ENCODE results near the gene KSR1. TPM values are rescaled to one million over a fixed set of nuclear protein-coding genes. Genes with fewer than 3 reads are reported as not detected.
A peak's percentile ranks its signal among the peaks of the same experiment; 100 is the strongest.

KSR1 gene
- total and polyA plus RNA-seq, 2 donors, result 22.7 to 27.3 TPM

GRCh38 chr17:27555339-27555738 is 99.1 kb downstream of the KSR1 start:
- Histone ChIP-seq H3K4me1 (ENCODE audit: insufficient read depth) (no peaks in the 10 kb centered on the region), H3K36me3 (ENCODE audit: insufficient read depth) (no peaks in the 10 kb centered on the region), H3K27ac (ENCODE audit: low read depth) (no peak overlapping the region), H3K4me3 (ENCODE audit: low read depth, low read length) (no peak overlapping the region)
- 85% methylated on average over 5 of the region's 5 CpGs for WGBS
- DNase-seq (ENCODE audit: extremely low spot score), result no peak

- H3K27ac ChIP-seq (ENCODE audit: low read depth), result no peak overlapping the region
- DNase-seq (ENCODE audit: extremely low spot score), result no peak
- H3K4me1 ChIP-seq (ENCODE audit: insufficient read depth), result no peaks in the 10 kb centered on the region
- WGBS, result 90% methylated on average over 5 of the region's 5 CpGs
- no peak overlapping the region for H3K4me3 ChIP-seq (ENCODE audit: low read depth, low read length)
- H3K36me3 ChIP-seq (ENCODE audit: insufficient read depth), result no peaks in the 10 kb centered on the region
Measured at GRCh38 chr17:27558341-27558740, 102.1 kb downstream of the KSR1 start.

- Histone ChIP-seq H3K4me3 (ENCODE audit: low read depth, low read length) (no peak overlapping the region), H3K27ac (ENCODE audit: low read depth) (no peak overlapping the region), H3K4me1 (ENCODE audit: insufficient read depth) (no peaks in the 10 kb centered on the region), H3K36me3 (ENCODE audit: insufficient read depth) (no peaks in the 10 kb centered on the region)
- 91% methylated on average over 12 of the region's 12 CpGs for WGBS
- DNase-seq (ENCODE audit: extremely low spot score), result no peak
Measured at GRCh38 chr17:27558842-27559505, 102.7 kb downstream of the KSR1 start.

GRCh38 chr17:27559506-27560481 is 103.5 kb downstream of the KSR1 start:
- H3K27ac ChIP-seq (ENCODE audit: low read depth), result no peak overlapping the region
- no peaks in the 10 kb centered on the region for H3K4me1 ChIP-seq (ENCODE audit: insufficient read depth)
- peak overlapping the region; percentile 1 for H3K4me3 ChIP-seq (ENCODE audit: low read depth, low read length)
- 29% methylated on average over 22 of the region's 22 CpGs for WGBS
- no peaks in the 10 kb centered on the region for H3K36me3 ChIP-seq (ENCODE audit: insufficient read depth)
- DNase-seq (ENCODE audit: extremely low spot score), result peak; percentile 90

DNA sequence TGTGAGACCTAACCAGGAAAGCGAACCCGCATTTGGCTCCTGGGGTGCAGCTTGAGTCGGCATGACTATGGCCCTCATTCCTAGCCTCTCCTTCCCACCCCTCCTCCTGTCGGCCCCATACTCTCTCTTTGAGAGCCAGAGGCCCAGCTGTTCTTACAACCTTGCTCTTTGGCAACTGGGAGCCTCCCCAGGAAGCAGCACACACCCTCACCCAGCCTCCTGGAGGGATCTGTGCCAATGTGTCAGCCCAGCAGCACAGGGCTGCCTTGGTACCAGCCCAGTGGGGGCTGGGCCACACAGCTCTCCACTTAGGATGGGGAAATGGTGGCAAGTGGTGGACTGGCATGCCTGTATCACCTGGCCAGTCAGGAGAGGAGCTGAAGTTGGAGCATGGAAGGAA is 104.4 kb downstream of the KSR1 start:
- H3K36me3 ChIP-seq (ENCODE audit: insufficient read depth), result no peaks in the 10 kb centered on the region
- 71% methylated on average over 4 of the region's 4 CpGs for WGBS
- no peaks in the 10 kb centered on the region for H3K4me1 ChIP-seq (ENCODE audit: insufficient read depth)
- H3K27ac ChIP-seq (ENCODE audit: low read depth), result no peak overlapping the region
- no peak for DNase-seq (ENCODE audit: extremely low spot score)
- H3K4me3 ChIP-seq (ENCODE audit: low read depth, low read length), result no peak overlapping the region

- Histone ChIP-seq H3K4me1 (ENCODE audit: insufficient read depth) (no peaks in the 10 kb centered on the region), H3K36me3 (ENCODE audit: insufficient read depth) (no peaks in the 10 kb centered on the region), H3K27ac (ENCODE audit: low read depth) (no peak overlapping the region), H3K4me3 (ENCODE audit: low read depth, low read length) (no peak overlapping the region)
- 89% methylated on average over 8 of the region's 8 CpGs for WGBS
- DNase-seq (ENCODE audit: extremely low spot score), result no peak
Measured at GRCh38 chr17:27562777-27563455, 106.7 kb downstream of the KSR1 start.

- DNase-seq (ENCODE audit: extremely low spot score), result no peak
- H3K36me3 ChIP-seq (ENCODE audit: insufficient read depth), result no peaks in the 10 kb centered on the region
- H3K4me3 ChIP-seq (ENCODE audit: low read depth, low read length), result no peak overlapping the region
- no peak overlapping the region for H3K27ac ChIP-seq (ENCODE audit: low read depth)
- WGBS, result 87% methylated on average over 7 of the region's 7 CpGs
- no peaks in the 10 kb centered on the region for H3K4me1 ChIP-seq (ENCODE audit: insufficient read depth)
Measured at GRCh38 chr17:27563532-27563931, 107.3 kb downstream of the KSR1 start.

DNA sequence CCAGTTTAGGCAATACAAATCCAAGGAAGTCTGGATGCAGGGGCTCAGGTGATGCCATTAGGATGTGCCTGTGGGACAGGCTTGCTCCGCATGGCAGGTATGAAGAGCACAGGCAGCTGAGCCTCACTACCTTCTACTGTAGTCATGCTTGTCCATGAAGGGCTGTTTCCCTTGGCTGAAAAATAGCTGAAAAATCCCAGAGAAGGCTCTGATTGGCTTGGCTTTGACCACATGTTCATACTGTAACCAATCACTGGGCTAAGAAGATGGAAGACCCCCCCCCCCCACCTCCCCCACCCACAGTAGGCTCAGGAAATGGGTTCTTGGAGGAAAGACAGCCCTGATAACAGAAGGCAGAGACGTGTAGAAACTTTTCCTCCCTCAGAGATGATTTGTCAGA is 108.2 kb downstream of the KSR1 start:
- no peak for DNase-seq (ENCODE audit: extremely low spot score)
- Histone ChIP-seq H3K4me1 (ENCODE audit: insufficient read depth) (no peaks in the 10 kb centered on the region), H3K27ac (ENCODE audit: low read depth) (no peak overlapping the region), H3K4me3 (ENCODE audit: low read depth, low read length) (no peak overlapping the region), H3K36me3 (ENCODE audit: insufficient read depth) (no peaks in the 10 kb centered on the region)
- 72% methylated on average over 2 of the region's 2 CpGs for WGBS

GRCh38 chr17:27565874-27566670 is 109.8 kb downstream of the KSR1 start:
- H3K4me3 ChIP-seq (ENCODE audit: low read depth, low read length), result no peak overlapping the region
- no peak overlapping the region for H3K27ac ChIP-seq (ENCODE audit: low read depth)
- WGBS, result 87% methylated on average over 11 of the region's 11 CpGs
- H3K4me1 ChIP-seq (ENCODE audit: insufficient read depth), result no peaks in the 10 kb centered on the region
- DNase-seq (ENCODE audit: extremely low spot score), result no peak
- H3K36me3 ChIP-seq (ENCODE audit: insufficient read depth), result no peaks in the 10 kb centered on the region

- no peak overlapping the region for H3K27ac ChIP-seq (ENCODE audit: low read depth)
Measured at GRCh38 chr17:27566671-27567562, 110.7 kb downstream of the KSR1 start.

GRCh38 chr17:27567563-27567859 is 111.3 kb downstream of the KSR1 start:
- no peaks in the 10 kb centered on the region for H3K36me3 ChIP-seq (ENCODE audit: insufficient read depth)
- H3K27ac ChIP-seq (ENCODE audit: low read depth), result no peak overlapping the region
- no peak for DNase-seq (ENCODE audit: extremely low spot score)
- H3K4me3 ChIP-seq (ENCODE audit: low read depth, low read length), result no peak overlapping the region
- 93% methylated on average over 5 of the region's 5 CpGs for WGBS
- no peaks in the 10 kb centered on the region for H3K4me1 ChIP-seq (ENCODE audit: insufficient read depth)

More at GRCh38 chr17:27566671-27567562, 110.7 kb downstream of the KSR1 start:
- Histone ChIP-seq H3K36me3 (ENCODE audit: insufficient read depth) (no peaks in the 10 kb centered on the region), H3K4me1 (ENCODE audit: insufficient read depth) (no peaks in the 10 kb centered on the region), H3K4me3 (ENCODE audit: low read depth, low read length) (no peak overlapping the region)
- WGBS, result 86% methylated on average over 14 of the region's 14 CpGs
- no peak for DNase-seq (ENCODE audit: extremely low spot score)

GRCh38 chr17:27568216-27568615 is 112.0 kb downstream of the KSR1 start:
- H3K4me1 ChIP-seq (ENCODE audit: insufficient read depth), result no peaks in the 10 kb centered on the region
- DNase-seq (ENCODE audit: extremely low spot score), result no peak
- no peak overlapping the region for H3K27ac ChIP-seq (ENCODE audit: low read depth)
- H3K36me3 ChIP-seq (ENCODE audit: insufficient read depth), result no peaks in the 10 kb centered on the region
- no peak overlapping the region for H3K4me3 ChIP-seq (ENCODE audit: low read depth, low read length)
- WGBS, result 92% methylated on average over 9 of the region's 9 CpGs
